Endothelial cell of hepatic sinusoid (primary cell): ENCODE data around the gene MARF1.
"Not testable (repeated sequence)": the region's sequence is repeated elsewhere in the genome, so short reads cannot be mapped to it uniquely, and the experiment has no call there.

Experiments
- in situ Hi-C: cut with HindIII; loops from 2 replicates; pipeline ENCODE4 v1.10.0; 2017; ENCODE audit warnings: low sequenced_read_pairs

Gene MARF1

GRCh38 chr16:15654591-15654990 lies 11.6 kb upstream of the MARF1 start:
- in situ Hi-C loops = no loop called here

- in situ Hi-C loops = no loop called here
Measured at GRCh38 chr16:15653227-15653626, 10.3 kb upstream of the MARF1 start.

- in situ Hi-C loops = no loop called here
Measured at GRCh38 chr16:15652293-15653001, 9.5 kb upstream of the MARF1 start.

- in situ Hi-C loops = no loop called here
Measured at GRCh38 chr16:15650698-15651171, 7.8 kb upstream of the MARF1 start.

GRCh38 chr16:15650019-15650697 lies 7.2 kb upstream of the MARF1 start, which contains the start of gene NDE1:
Gene NDE1, plus strand, starts transcription at chr16:15650245. Its CDS starts 14,534 bp downstream, at chr16:15664779.
- in situ Hi-C loops = no loop called here

- in situ Hi-C loops = no loop called here
Measured at GRCh38 chr16:15649727-15650018, 6.7 kb upstream of the MARF1 start.

- in situ Hi-C loops = not testable (repeated sequence)
Measured at GRCh38 chr16:15649311-15649710, 6.4 kb upstream of the MARF1 start.

- in situ Hi-C loops = no loop called here
Measured at GRCh38 chr16:15648135-15648730, 5.3 kb upstream of the MARF1 start.

GRCh38 chr16:15647294-15648014 lies 4.5 kb upstream of the MARF1 start:
- in situ Hi-C loops = no loop called here

GRCh38 chr16:15646557-15647293 lies 3.8 kb upstream of the MARF1 start:
- in situ Hi-C loops = not testable (repeated sequence)

GRCh38 chr16:15644962-15645465 lies 2.1 kb upstream of the MARF1 start:
- in situ Hi-C loops = loop anchor here (5.0 kb wide), 1 partner anchor 48 kb away; no protein-coding TSS in a partner anchor

GRCh38 chr16:15644267-15644961 lies 1.5 kb upstream of the MARF1 start:
- in situ Hi-C loops = loop anchor here (5.0 kb wide), 1 partner anchor 47 kb away; no protein-coding TSS in a partner anchor

GRCh38 chr16:15643946-15644250 lies 944 bp upstream of the MARF1 start:
- in situ Hi-C loops = loop anchor here (5.0 kb wide), 1 partner anchor 47 kb away; no protein-coding TSS in a partner anchor

- in situ Hi-C loops = loop anchor here (5.0 kb wide), 1 partner anchor 45 kb away; no protein-coding TSS in a partner anchor
Measured at GRCh38 chr16:15642557-15643047, 352 bp downstream of the MARF1 start.

- in situ Hi-C loops = loop anchor here (5.0 kb wide), 1 partner anchor 45 kb away; no protein-coding TSS in a partner anchor
Measured at GRCh38 chr16:15641753-15642556, 999 bp downstream of the MARF1 start.

- in situ Hi-C loops = loop anchor here (5.0 kb wide), 1 partner anchor 44 kb away; no protein-coding TSS in a partner anchor
Measured at GRCh38 chr16:15640966-15641365, 2.0 kb downstream of the MARF1 start.

GRCh38 chr16:15639061-15639568 lies 3.8 kb downstream of the MARF1 start:
- in situ Hi-C loops = no loop called here

- in situ Hi-C loops = no loop called here
Measured at GRCh38 chr16:15636392-15636873, 6.5 kb downstream of the MARF1 start.
